ENCODE data around the gene TUBA3D.
"Not testable (repeated sequence)": the region's sequence is repeated elsewhere in the genome, so short reads cannot be mapped to it uniquely, and the experiment has no call there.

Gene TUBA3D

GRCh38 chr2:131511969-131512870, 36.3 kb downstream of the TUBA3D start:
- peak in 3 of 56 donors; percentile 4 to 8 (median 7) for DNase-seq

GRCh38 chr2:131514408-131515166, 38.7 kb downstream of the TUBA3D start:
- not testable (repeated sequence) for DNase-seq

- not testable (repeated sequence) for DNase-seq
Measured at GRCh38 chr2:131515235-131515634, 39.3 kb downstream of the TUBA3D start.

- DNase-seq, result no peak
Measured at GRCh38 chr2:131516011-131516410, 40.1 kb downstream of the TUBA3D start.

GRCh38 chr2:131516621-131517020, 40.7 kb downstream of the TUBA3D start:
- peak in 1 of 56 donors; percentile 6 for DNase-seq

GRCh38 chr2:131517106-131517831, 41.4 kb downstream of the TUBA3D start:
- DNase-seq, result no peak

GRCh38 chr2:131517856-131518255, 41.9 kb downstream of the TUBA3D start:
- not testable (repeated sequence) for DNase-seq

GRCh38 chr2:131518531-131518930, 42.6 kb downstream of the TUBA3D start:
- not testable (repeated sequence) for DNase-seq

- DNase-seq, result no peak
Measured at GRCh38 chr2:131519466-131519865, 43.5 kb downstream of the TUBA3D start.

- not testable (repeated sequence) for DNase-seq
Measured at GRCh38 chr2:131519871-131520470, 44.1 kb downstream of the TUBA3D start.

GRCh38 chr2:131520526-131520925, 44.6 kb downstream of the TUBA3D start:
- peak in 10 of 56 donors; percentile 6 to 37 (median 16) for DNase-seq

- not testable (repeated sequence) for DNase-seq
Measured at GRCh38 chr2:131521524-131521923, 45.6 kb downstream of the TUBA3D start.

GRCh38 chr2:131521961-131522781, 46.3 kb downstream of the TUBA3D start:
- DNase-seq, result no peak

GRCh38 chr2:131525256-131525655, 49.3 kb downstream of the TUBA3D start:
- not testable (repeated sequence) for DNase-seq

- DNase-seq, result peak in 30 of 56 donors; percentile 3 to 72 (median 27)
Measured at GRCh38 chr2:131527131-131528001, 51.4 kb downstream of the TUBA3D start, which contains the start of gene CCDC74A. CCDC74A (plus strand) TSS chr2:131527888; CDS start chr2:131527971, 83 bp downstream.

- DNase-seq, result not testable (repeated sequence)
Measured at GRCh38 chr2:131528981-131529863, 53.3 kb downstream of the TUBA3D start.

- DNase-seq, result not testable (repeated sequence)
Measured at GRCh38 chr2:131529864-131530445, 54.0 kb downstream of the TUBA3D start.
